Stimulated activated naive CD8-positive, alpha-beta T cell treated with anti-CD3 and anti-CD28 coated beads, Interleukin-15, amount 100 ng/mL, for 72 hours (primary cell): Measurements from ENCODE around the gene CMIP.

Experiments used
- ATAC-seq: fragments of 150-1000 bp; cut with Tn5 transposase; 2 replicates; pipeline ENCODE4 v1.10.0; 2021; ENCODE audit warnings: mild to moderate bottlenecking, moderate library complexity
- DNase-seq, 2 donors: peaks; one replicate each; pipeline ENCODE4 v3.0.0; 2021 to 2022
- H3K27ac Mint-ChIP-seq, 2 donors: one replicate each; pipeline ENCODE4 v1.8.0; 2022; ENCODE audit warnings: mild to moderate bottlenecking in 2 of 2, mixed read lengths in 2 of 2, moderate library complexity in 2 of 2
- H3K27me3 Mint-ChIP-seq: one replicate; pipeline ENCODE4 v1.8.0; 2022; ENCODE audit warnings: mixed read lengths
- H3K4me1 Mint-ChIP-seq: one replicate; pipeline ENCODE4 v1.8.0; 2022; ENCODE audit warnings: mild to moderate bottlenecking, mixed read lengths
- H3K4me3 Mint-ChIP-seq, 2 donors: one replicate each; pipeline ENCODE4 v1.8.0; 2022; ENCODE audit warnings: mild to moderate bottlenecking in 2 of 2, mixed read lengths in 2 of 2, moderate library complexity in 1 of 2
- H3K9me3 Mint-ChIP-seq, 2 donors: one replicate each; pipeline ENCODE4 v1.8.0; 2022; ENCODE audit warnings: mixed read lengths in 2 of 2

CMIP gene

GRCh38 chr16:81707411-81708265 is 263.0 kb downstream of the CMIP start:
- Mint-ChIP-seq H3K27ac (peak overlapping the region in 1 of 2 donors; percentile 63), H3K27me3 (no peaks in the 10 kb centered on the region), H3K9me3 (no peaks in the 10 kb centered on the region), H3K4me3 (no peak overlapping the region), H3K4me1 (peaks cover 9% of the 10 kb centered on the region)
- DNase-seq (no peak), ATAC-seq (no peak)

- H3K4me3 Mint-ChIP-seq = no peak overlapping the region
- no peaks in the 10 kb centered on the region for H3K27me3 Mint-ChIP-seq
- ATAC-seq (no peak), DNase-seq (no peak)
- H3K4me1 Mint-ChIP-seq = peaks cover 5% of the 10 kb centered on the region
- no peak overlapping the region for H3K27ac Mint-ChIP-seq
- no peaks in the 10 kb centered on the region for H3K9me3 Mint-ChIP-seq
Observed at GRCh38 chr16:81708266-81709015, 263.8 kb downstream of the CMIP start.

GRCh38 chr16:81709016-81709900 is 264.6 kb downstream of the CMIP start:
- H3K4me3 Mint-ChIP-seq = no peak overlapping the region
- ATAC-seq (no peak), DNase-seq (no peak)
- H3K27ac Mint-ChIP-seq = no peak overlapping the region
- H3K27me3 Mint-ChIP-seq = no peaks in the 10 kb centered on the region
- no peaks in the 10 kb centered on the region for H3K9me3 Mint-ChIP-seq
- H3K4me1 Mint-ChIP-seq = peaks cover 7% of the 10 kb centered on the region

GRCh38 chr16:81710044-81710443 is 265.4 kb downstream of the CMIP start:
- Mint-ChIP-seq H3K4me1 (peaks cover 14% of the 10 kb centered on the region), H3K4me3 (no peak overlapping the region), H3K27ac (no peak overlapping the region), H3K9me3 (no peaks in the 10 kb centered on the region), H3K27me3 (no peaks in the 10 kb centered on the region)
- DNase-seq = no peak
- ATAC-seq = no peak

- Mint-ChIP-seq H3K27ac (no peak overlapping the region), H3K27me3 (no peaks in the 10 kb centered on the region)
Observed at GRCh38 chr16:81710596-81710995, 266.0 kb downstream of the CMIP start.

GRCh38 chr16:81711657-81712319 is 267.2 kb downstream of the CMIP start:
- Mint-ChIP-seq H3K27ac (peak overlapping the region; percentile 79 to 86), H3K4me3 (no peak overlapping the region)
- no peak for DNase-seq

More at GRCh38 chr16:81710596-81710995, 266.0 kb downstream of the CMIP start:
- no peak overlapping the region for H3K4me3 Mint-ChIP-seq
- H3K4me1 Mint-ChIP-seq = peaks cover 20% of the 10 kb centered on the region
- no peak for DNase-seq
- H3K9me3 Mint-ChIP-seq = no peaks in the 10 kb centered on the region
- ATAC-seq = no peak

GRCh38 chr16:81712681-81713080 is 268.1 kb downstream of the CMIP start:
- ATAC-seq (no peak), DNase-seq (no peak)
- Mint-ChIP-seq H3K9me3 (no peaks in the 10 kb centered on the region), H3K4me1 (peaks cover 39% of the 10 kb centered on the region), H3K27me3 (no peaks in the 10 kb centered on the region), H3K27ac (peak overlapping the region in 1 of 2 donors; percentile 39), H3K4me3 (no peak overlapping the region)

More at GRCh38 chr16:81711657-81712319, 267.2 kb downstream of the CMIP start:
- Mint-ChIP-seq H3K27me3 (no peaks in the 10 kb centered on the region), H3K9me3 (no peaks in the 10 kb centered on the region), H3K4me1 (peaks cover 32% of the 10 kb centered on the region)
- no peak for ATAC-seq

- peaks cover 45% of the 10 kb centered on the region for H3K4me1 Mint-ChIP-seq
- ATAC-seq (no peak), DNase-seq (no peak)
- H3K4me3 Mint-ChIP-seq = no peak overlapping the region
- no peaks in the 10 kb centered on the region for H3K9me3 Mint-ChIP-seq
- no peak overlapping the region for H3K27ac Mint-ChIP-seq
- no peaks in the 10 kb centered on the region for H3K27me3 Mint-ChIP-seq
Observed at GRCh38 chr16:81713295-81713772, 268.7 kb downstream of the CMIP start.

GRCh38 chr16:81713796-81714195 is 269.2 kb downstream of the CMIP start:
- H3K27ac Mint-ChIP-seq = peak overlapping the region in 1 of 2 donors; percentile 49
- peaks cover 50% of the 10 kb centered on the region for H3K4me1 Mint-ChIP-seq
- no peak overlapping the region for H3K4me3 Mint-ChIP-seq
- no peaks in the 10 kb centered on the region for H3K27me3 Mint-ChIP-seq
- DNase-seq (no peak), ATAC-seq (no peak)
- no peaks in the 10 kb centered on the region for H3K9me3 Mint-ChIP-seq

GRCh38 chr16:81714583-81714982 is 270.0 kb downstream of the CMIP start:
- ATAC-seq (no peak), DNase-seq (no peak)
- H3K27ac Mint-ChIP-seq = no peak overlapping the region
- H3K9me3 Mint-ChIP-seq = no peaks in the 10 kb centered on the region
- peaks cover 57% of the 10 kb centered on the region for H3K4me1 Mint-ChIP-seq
- H3K4me3 Mint-ChIP-seq = peak overlapping the region in 1 of 2 donors; percentile 80
- no peaks in the 10 kb centered on the region for H3K27me3 Mint-ChIP-seq

GRCh38 chr16:81715358-81716196 is 271.0 kb downstream of the CMIP start:
- Mint-ChIP-seq H3K9me3 (peaks cover 0 to under 1% of the 10 kb centered on the region in 2 donors), H3K4me3 (peak overlapping the region; percentile 80 to 84), H3K27ac (peak overlapping the region in 1 of 2 donors; percentile 83), H3K27me3 (no peaks in the 10 kb centered on the region), H3K4me1 (peaks cover 66% of the 10 kb centered on the region)
- ATAC-seq (peak; percentile 67), DNase-seq (peak in 1 of 2 donors; percentile 43)

- DNase-seq (peak in 1 of 2 donors; percentile 50), ATAC-seq (peak; percentile 61)
- peaks cover 66% of the 10 kb centered on the region for H3K4me1 Mint-ChIP-seq
- peaks cover 6 to 11% of the 10 kb centered on the region in 2 donors for H3K9me3 Mint-ChIP-seq
- H3K4me3 Mint-ChIP-seq = peak overlapping the region; percentile 20 to 84
- no peaks in the 10 kb centered on the region for H3K27me3 Mint-ChIP-seq
- peak overlapping the region; percentile 35 to 79 for H3K27ac Mint-ChIP-seq
Observed at GRCh38 chr16:81716478-81717225, 272.0 kb downstream of the CMIP start.

GRCh38 chr16:81717662-81718189 is 273.1 kb downstream of the CMIP start:
- no peaks in the 10 kb centered on the region for H3K27me3 Mint-ChIP-seq
- peaks cover 6 to 13% of the 10 kb centered on the region in 2 donors for H3K9me3 Mint-ChIP-seq
- H3K27ac Mint-ChIP-seq = peak overlapping the region; percentile 11 to 48
- ATAC-seq (no peak), DNase-seq (no peak)
- peak overlapping the region; percentile 65 to 66 for H3K4me3 Mint-ChIP-seq
- H3K4me1 Mint-ChIP-seq = peaks cover 66% of the 10 kb centered on the region
